GM18526 (cell line): ENCODE measurements around the gene FOXK1.
A peak's percentile ranks its signal among the peaks of the same experiment; 100 is the strongest.

ENCODE experiments used
- POLR2A ChIP-seq: IDR thresholded peaks from 3 replicates; pipeline ENCODE4 v1.6.1; 2011; ENCODE audit not compliant: insufficient read length; ENCODE audit errors: extremely low read depth

Gene FOXK1

DNA sequence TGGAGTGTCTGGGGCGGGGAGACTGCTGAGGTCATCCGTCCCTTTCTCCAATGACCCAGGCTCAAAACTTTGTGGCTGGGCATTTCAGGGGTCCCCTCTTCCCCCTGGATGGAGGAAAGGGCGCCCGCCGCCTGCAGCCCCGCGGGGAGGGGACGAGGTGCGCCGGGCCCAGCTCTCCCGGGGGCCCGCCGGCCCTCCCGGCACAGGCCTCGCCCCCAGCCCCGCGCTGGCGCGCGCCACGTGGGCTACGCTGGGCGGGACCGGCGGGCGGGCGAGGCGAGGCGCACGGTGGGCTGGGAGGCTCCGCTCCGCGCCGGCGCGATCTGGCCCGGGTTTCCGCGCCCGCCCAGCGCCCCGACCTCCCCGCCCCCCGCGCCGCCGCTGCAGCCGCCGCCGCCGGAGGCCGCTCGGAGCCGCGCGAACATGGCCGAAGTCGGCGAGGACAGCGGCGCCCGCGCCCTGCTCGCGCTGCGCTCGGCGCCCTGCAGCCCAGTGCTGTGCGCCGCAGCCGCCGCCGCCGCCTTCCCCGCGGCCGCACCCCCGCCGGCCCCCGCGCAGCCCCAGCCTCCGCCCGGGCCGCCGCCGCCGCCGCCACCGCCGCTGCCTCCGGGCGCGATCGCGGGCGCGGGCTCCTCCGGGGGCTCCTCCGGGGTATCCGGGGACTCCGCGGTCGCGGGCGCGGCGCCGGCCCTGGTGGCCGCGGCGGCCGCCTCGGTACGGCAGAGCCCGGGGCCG is at the start of gene FOXK1:
Gene FOXK1 (plus strand): TSS at position 410 of the 735 bp plus-strand sequence. CDS start 14 bp downstream, at position 424.
- peak; percentile 74 for TF ChIP-seq POLR2A

DNA sequence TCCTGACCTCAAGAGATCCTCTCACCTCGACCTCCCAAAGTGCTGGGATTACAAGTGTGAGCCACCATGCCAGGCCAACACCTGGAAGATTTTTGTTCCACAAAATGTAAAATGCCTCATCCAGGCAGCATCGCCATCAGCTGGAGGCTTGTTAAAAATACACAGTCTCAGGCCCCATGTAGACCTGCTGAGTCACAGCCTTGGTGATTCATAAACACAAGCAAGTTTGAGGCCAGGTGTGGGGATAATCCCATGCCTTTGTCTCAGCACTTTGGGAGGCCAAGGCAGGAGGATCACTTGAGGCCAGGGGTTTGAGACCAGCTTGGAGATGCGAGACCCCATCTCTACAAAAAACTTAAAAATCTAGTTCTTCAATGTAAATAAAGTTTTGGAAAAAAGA is 49.1 kb upstream of the FOXK1 start:
- TF ChIP-seq POLR2A, result no peak

DNA sequence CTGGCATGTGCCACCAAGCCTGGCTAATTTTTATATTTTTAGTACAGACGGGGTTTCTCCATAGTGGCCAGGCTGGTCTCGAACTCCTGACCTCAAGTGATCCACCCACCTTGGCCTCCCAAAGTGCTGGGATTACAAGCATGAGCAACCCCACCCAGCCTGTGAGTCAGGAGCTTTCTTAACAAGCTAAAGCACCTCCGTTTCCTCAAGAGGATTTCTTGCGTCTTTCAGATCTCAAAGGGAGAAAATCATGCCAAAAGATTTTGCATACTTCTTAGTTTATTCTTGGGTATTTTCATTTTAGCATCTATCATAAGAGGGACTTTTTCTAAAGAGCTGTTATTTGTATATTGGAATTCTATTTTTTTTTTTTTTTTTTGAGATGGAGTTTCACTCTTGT is 47.9 kb upstream of the FOXK1 start:
- no peak for TF ChIP-seq POLR2A

DNA sequence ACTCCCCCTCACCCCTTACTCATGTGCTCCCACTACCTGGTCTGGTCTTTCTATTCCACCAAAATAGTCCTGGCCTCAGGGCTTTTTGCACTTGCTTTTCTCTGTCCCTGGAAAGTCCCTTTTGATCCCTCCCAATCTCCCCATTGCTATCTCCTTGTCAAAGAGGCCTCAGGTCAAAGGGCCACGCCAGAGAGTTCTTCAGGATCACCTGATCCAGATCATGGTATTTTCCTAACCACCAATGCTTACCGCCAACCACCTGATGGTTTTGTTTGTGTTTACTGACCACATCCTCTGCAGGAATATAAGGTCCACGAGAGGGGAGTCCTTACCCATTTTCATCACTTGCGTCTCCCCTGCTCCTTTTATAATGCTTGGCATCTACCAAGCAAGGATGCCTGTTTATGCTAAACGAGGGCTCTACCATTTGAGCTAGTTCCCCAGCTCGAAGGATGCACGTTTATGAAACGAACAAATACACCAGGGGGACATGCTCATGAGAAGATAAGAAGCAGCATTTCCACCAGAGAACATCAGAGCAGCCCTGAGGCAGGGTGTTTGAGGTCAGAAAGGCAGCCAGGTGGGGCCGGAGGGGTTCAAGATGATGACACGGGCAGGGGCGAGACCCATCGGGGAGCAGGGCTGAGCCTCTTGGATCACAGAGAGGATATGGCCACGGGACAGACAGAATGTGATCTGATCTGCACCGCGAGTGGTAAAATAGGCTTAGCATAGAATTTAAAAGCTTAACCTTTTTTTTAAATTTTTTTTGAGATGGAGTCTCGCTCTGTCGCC is 43.1 kb upstream of the FOXK1 start:
- TF ChIP-seq POLR2A, result no peak

DNA sequence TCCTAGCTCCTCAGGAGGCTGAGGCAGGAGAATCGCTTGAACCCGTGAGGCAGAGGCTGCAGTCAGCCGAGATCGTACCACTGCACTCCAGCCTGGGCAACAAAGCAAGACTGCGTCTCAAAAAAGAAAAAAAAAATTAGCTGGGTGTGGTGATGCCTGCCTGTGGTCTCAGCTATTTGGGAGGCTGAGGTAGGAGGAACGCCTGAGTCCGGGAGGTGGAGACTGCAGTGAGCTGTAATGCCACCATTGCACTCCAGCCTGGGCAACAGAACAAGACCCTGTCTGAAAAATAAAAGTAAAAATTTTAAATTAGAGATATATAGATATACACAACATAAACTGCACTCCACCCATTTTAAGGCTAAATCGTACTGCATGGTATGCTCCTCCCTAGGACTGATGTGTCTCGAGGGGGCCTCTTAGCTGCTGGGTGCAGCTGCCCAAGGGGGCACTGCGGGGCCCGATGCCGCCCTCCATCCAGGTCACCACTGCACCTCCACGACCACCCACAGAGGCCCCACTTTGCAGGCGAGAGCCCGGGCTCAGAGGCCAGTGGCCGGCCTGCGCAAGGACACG is 40.9 kb upstream of the FOXK1 start:
- TF ChIP-seq POLR2A, result no peak

DNA sequence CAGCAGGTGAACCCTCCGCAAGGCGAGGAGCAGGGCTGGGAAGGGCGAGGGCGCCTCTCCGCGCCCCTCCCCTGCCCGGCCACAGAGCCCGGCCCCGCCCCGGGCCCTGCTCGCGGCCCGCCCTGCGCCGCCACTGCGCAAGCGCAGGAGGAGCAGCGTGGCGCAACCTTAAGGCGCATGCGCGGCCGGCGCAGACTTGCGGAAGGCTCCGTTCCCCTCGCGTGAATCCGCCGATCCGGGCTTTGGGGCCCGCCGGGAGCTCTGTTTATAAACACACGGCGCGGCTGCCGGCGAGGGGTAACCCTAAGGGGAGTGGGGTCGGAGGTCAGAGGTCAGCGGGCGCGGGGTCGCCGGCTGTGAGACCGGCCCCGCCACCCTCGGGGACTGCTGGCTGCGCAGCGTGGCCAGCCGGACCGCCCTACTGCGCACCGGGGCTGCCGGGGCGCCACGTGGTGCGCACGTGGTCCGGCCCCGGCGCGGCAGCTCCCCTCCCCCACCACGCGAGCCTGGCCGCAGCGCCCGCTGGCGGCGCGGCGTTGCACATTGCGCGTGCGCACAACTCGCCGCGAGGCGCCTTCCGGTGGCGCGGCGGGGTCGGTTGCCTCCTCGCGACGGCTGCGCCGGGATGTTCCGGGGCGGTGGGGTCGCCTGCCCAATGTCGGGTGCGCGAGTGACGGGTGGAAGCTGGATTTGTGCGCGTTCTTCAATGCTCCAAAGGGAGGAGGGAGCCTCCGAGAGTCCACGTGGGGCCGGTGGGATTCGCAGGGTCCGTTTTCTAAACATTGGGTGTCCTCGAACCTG is 40.2 kb upstream of the FOXK1 start:
- TF ChIP-seq POLR2A, result peak; percentile 97

DNA sequence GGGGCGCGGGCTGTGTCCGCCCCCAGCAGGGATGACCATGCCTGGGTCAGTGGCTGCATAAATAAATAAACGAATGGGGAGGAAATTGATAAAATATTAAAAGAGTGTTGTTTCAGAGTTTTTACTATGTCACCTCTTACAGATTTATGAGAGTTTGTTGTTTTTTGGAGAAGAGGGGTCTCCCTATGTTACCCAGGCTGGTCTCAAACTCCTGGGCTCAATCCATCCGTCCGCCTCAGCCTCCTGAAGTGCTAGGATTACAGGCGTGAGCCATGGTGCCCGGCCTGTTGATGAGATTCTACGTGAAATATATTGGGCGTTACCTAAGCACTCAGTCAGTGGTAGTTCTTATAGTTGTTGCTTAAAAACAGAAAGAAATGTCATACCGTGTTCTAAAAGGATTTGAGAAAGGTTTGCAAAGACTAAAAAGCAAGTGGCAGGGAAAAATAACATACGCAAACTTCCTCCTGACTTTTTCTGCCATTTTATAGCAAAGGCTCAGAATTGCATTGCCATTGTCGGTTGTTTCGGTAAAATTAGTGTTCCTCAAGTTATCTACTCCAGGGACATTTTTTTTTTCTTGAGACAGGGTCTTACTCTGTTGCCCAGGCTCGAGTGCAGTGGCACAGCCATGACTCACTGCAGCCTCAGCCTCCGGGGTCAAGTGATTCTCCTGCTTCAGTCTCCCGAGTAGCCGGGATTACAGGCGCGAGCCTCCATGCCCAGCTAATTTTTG is 39.5 kb upstream of the FOXK1 start:
- no peak for TF ChIP-seq POLR2A

DNA sequence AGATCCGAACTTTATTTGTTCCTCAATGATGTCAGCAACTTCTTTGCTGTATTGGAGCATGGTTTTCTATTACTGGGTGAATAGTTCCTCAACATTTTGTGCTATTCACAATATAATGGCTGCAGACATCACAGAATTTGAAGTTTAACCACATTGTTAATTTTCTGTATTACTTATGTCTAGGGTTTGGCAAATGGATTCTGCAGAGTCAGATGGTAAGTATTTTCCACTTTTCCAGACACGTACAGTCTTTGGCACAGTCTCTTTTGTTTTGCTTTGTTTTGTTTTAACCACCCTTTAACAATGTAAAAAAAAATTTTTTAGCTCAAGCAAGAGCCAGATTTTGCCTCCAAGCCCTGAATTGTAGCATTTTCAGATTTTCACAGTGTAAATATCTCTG is 36.8 kb upstream of the FOXK1 start:
- no peak for TF ChIP-seq POLR2A

DNA sequence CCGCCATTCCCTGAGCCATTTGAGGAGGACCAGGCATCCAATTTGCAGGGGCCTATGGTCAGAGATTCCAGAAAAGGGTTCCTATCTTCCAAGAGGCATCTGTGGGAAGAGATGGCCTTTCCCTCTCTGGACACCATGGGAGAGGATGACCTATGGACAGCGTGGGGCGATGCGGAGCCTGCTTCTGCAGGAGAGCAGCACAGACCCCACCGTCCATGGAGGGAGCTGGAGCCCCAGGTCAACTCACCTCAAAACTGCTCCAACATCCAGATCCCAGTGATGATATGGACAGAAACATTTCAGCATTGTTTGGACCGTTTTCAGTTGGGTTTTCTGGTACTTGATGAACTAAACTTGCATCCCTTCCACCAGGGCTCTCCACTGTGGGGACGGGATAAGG is 34.0 kb upstream of the FOXK1 start:
- no peak for TF ChIP-seq POLR2A

DNA sequence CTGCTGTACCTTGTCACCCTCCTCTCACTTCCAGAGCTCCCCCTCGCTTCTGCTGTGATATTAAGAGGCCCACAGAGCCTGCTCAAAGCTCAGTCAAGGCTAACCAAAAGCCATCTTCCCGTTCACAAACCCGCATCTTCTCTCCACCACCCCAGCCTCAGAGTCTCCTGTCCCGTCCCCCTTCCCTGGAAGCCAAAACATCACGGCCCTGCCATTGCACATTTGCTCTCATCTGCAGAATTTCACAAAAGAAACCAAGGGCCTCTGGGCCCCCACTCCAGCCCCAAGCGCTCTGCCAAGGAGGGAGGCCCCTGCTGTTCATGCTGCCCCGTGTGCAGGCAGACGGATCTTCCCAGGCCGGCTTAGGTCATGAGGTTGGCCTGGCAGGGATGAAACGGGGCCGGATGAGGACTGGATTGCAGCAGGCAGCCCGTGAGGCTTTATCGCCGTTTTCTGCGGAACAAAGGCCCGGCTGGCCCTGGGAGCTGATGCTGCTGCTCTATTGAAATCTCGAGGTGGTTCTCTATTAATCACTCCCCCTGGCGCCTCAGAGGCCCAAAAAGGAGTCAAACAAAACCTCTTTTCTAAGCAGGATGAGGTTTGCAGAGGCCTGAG is 31.6 kb upstream of the FOXK1 start:
- TF ChIP-seq POLR2A, result no peak

DNA sequence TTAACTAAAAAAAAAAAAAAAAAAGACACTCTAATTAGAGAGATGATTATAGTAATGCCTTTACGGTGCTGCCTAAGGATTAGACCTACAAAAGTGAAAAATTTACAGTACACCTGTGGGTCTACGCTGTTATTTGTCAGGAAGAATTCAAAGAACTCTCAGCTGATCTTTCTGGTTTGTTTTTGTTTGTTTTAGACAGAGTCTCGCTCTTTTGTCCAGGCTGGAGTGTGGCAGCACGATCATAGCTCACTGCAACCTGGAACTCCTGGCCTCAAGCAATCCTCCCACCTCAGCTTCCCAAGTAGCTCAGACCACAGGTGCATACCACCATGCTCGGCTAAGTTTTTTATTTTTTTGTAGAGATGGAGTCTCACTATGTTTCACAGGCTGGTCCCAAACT is 28.3 kb upstream of the FOXK1 start:
- TF ChIP-seq POLR2A, result no peak

DNA sequence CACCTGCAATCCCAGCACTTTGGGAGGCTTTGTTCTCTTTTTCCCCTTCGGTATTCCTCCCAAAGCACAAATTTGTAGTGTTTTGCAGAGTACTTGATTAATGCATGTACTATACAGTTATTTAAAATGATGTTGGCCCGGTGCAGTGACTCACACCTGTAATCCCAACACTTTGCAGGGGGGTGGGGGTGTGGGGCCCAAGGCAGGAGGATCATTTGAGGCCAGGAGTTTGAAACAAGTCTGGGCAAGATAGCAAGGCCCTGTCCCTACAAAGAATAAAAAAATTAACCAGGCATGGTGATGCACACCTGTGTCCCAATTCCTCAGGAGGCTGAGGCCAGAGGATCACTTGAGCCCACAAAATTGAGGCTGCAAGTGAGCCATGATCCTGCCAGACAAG is 26.8 kb upstream of the FOXK1 start:
- no peak for TF ChIP-seq POLR2A

DNA sequence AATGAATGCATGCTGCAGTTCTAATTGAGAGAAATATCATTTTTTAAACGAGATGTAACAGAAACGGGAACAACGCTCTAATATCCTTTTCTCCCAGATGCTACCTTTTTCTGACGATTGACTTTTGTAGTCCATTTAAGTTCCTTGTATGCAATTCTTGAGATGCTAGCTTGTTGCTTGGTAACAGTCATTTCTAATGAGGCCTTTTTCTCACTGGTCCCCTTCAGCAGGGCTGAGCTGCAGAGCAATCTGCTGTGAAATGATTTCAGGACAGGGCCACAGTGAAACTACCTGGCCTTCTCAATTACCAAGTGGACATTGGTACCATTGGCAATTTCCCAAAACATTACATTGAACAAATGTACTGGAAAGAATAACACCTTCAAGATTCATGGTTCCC is 26.2 kb upstream of the FOXK1 start:
- no peak for TF ChIP-seq POLR2A
